Coronary artery (tissue), 2 donors: Measurements from ENCODE around the gene FAM47C.
"Not testable (repeated sequence)": the region's sequence is repeated elsewhere in the genome, so short reads cannot be mapped to it uniquely, and the experiment has no call there.

Experiments used
- DNase-seq: peaks from one replicate; pipeline ENCODE4 v3.0.0-alpha.2; 2017; ENCODE audit warnings: low spot score
- H3K27ac ChIP-seq, 2 donors: fragments of 200-600 bp; sonication (generic); one replicate each; pipeline ENCODE4 v1.5.1; 2016 to 2019
- H3K4me3 ChIP-seq: fragments of 200-600 bp; sonication (generic); 2 replicates; pipeline ENCODE4 v1.5.1; 2016; ENCODE audit warnings: mild to moderate bottlenecking, moderate library complexity
- TF ChIP-seq, protein P1 (sequence below): fragments of 200-600 bp; sonication (generic); IDR thresholded peaks from one replicate; pipeline ENCODE4 v1.5.1; 2019; ENCODE audit warnings: antibody characterized with exemption

The FAM47C gene

GRCh38 chrX:37047776-37048175, 39.6 kb downstream of the FAM47C start:
- H3K27ac ChIP-seq: no peak overlapping the region
- TF ChIP-seq, protein P1, sequence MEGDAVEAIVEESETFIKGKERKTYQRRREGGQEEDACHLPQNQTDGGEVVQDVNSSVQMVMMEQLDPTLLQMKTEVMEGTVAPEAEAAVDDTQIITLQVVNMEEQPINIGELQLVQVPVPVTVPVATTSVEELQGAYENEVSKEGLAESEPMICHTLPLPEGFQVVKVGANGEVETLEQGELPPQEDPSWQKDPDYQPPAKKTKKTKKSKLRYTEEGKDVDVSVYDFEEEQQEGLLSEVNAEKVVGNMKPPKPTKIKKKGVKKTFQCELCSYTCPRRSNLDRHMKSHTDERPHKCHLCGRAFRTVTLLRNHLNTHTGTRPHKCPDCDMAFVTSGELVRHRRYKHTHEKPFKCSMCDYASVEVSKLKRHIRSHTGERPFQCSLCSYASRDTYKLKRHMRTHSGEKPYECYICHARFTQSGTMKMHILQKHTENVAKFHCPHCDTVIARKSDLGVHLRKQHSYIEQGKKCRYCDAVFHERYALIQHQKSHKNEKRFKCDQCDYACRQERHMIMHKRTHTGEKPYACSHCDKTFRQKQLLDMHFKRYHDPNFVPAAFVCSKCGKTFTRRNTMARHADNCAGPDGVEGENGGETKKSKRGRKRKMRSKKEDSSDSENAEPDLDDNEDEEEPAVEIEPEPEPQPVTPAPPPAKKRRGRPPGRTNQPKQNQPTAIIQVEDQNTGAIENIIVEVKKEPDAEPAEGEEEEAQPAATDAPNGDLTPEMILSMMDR: no peak
- DNase-seq: no peak
- H3K4me3 ChIP-seq: no peak overlapping the region

GRCh38 chrX:37057572-37057971, 49.4 kb downstream of the FAM47C start:
- H3K4me3 ChIP-seq: not testable (repeated sequence)

DNA sequence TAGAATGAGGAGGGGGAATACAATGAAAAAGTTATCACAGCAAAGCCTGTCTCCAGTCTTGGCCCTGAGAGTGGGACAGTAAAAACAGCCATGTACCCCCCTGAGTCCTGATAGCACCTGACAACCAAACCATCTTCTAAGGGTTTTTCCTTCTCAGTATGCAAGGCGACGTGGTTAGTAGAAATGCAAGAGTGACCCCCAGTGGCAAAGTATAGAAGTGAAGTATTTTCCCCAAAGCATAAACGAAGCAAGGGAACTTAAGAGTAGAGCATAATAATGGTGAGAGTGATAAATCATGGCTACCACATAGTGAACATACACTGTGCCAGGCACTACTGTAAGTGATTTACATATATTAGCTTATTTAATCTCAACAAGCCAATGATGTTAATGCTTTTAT, 52.8 kb downstream of the FAM47C start:
- Histone ChIP-seq H3K4me3 (no peak overlapping the region), H3K27ac (no peak overlapping the region)
- TF ChIP-seq, protein P1: peak; percentile 25
- DNase-seq: no peak

More at GRCh38 chrX:37057572-37057971, 49.4 kb downstream of the FAM47C start:
- DNase-seq, H3K27ac ChIP-seq: not testable (repeated sequence)
